GM12873 (cell line): ENCODE measurements around the gene SMARCA2.

Experiments
- CTCF ChIP-seq: IDR thresholded peaks from 2 replicates; pipeline ENCODE4 v1.5.1; 2012; ENCODE audit warnings: low read depth, mild to moderate bottlenecking, moderate library complexity, low read length, control low read depth; ENCODE audit not compliant: insufficient read depth; ENCODE audit errors: missing control alignments

The SMARCA2 gene

GRCh38 chr9:2220036-2220435 is 204.9 kb downstream of the SMARCA2 start:
- TF ChIP-seq CTCF, result no peak

- no peak for TF ChIP-seq CTCF
Measured at GRCh38 chr9:2227144-2227867, 212.2 kb downstream of the SMARCA2 start.

GRCh38 chr9:2228132-2228531 is 213.0 kb downstream of the SMARCA2 start:
- peak; percentile 57 for TF ChIP-seq CTCF

GRCh38 chr9:2228641-2229040 is 213.5 kb downstream of the SMARCA2 start:
- no peak for TF ChIP-seq CTCF

GRCh38 chr9:2229109-2229721 is 214.1 kb downstream of the SMARCA2 start:
- no peak for TF ChIP-seq CTCF

GRCh38 chr9:2230362-2230761 is 215.2 kb downstream of the SMARCA2 start:
- TF ChIP-seq CTCF, result no peak

GRCh38 chr9:2231101-2231500 is 216.0 kb downstream of the SMARCA2 start:
- no peak for TF ChIP-seq CTCF
